HEK293T (cell line): Measurements from ENCODE around the gene CREB3L1.

Experiments
- FOXK2 ChIP-seq: fragments of 450-650 bp; IDR thresholded peaks from 2 replicates; pipeline ENCODE4 v1.6.1; 2016; ENCODE audit warnings: mild to moderate bottlenecking
- FOXM1 ChIP-seq: fragments of 450-650 bp; IDR thresholded peaks from 2 replicates; pipeline ENCODE4 v1.6.1; 2017; ENCODE audit warnings: mild to moderate bottlenecking, borderline replicate concordance
- SUZ12 ChIP-seq: fragments of 450-650 bp; IDR thresholded peaks from 2 replicates; pipeline ENCODE4 v1.6.1; 2016; ENCODE audit warnings: mild to moderate bottlenecking

GRCh38 chr11:46235777-46236688, 41.4 kb upstream of the CREB3L1 start:
- TF ChIP-seq SUZ12 (no peak), FOXK2 (no peak), FOXM1 (no peak)
